Temporal lobe (tissue), 2 donors: ENCODE data around the gene FAM219A. TPM values are rescaled to one million over a fixed set of nuclear protein-coding genes. Genes with fewer than 3 reads are reported as not detected.

Source experiments
- small RNA-seq: library from RNA; depleted of rRNA; stranded (forward); fragments of <200 nt; gene quantifications from one replicate; pipeline ENCODE3, GENCODE V24; 2014; ENCODE audit warnings: low replicate concordance
- total RNA-seq: library from RNA; depleted of rRNA; stranded (reverse); fragments of >200 nt; gene quantifications from one replicate; pipeline ENCODE4 v1.2.3, GENCODE V29; 2014

FAM219A gene
- total RNA-seq, 1 donor from 2014 or later: 28.8 TPM

Small RNA genes within 50 kb of the gene (small RNA-seq; reads per million reads assigned to genes)
- gene RF00019 (not detected), gene RN7SKP24 (not detected)

Other genes starting within 250 kb of the FAM219A start
- 1.2 TPM for gene KIF24, start 129.3 kb downstream of the FAM219A start, total RNA-seq
- gene NUDT2, start 129.0 kb downstream of the FAM219A start, total RNA-seq: 12.5 TPM
- gene MYORG, start 81.7 kb downstream of the FAM219A start, total RNA-seq: 9.8 TPM
- 0.25 TPM for gene DNAI1, start 235 bp upstream of the FAM219A start, total RNA-seq
- 27.8 TPM for gene ENHO, start 64.4 kb upstream of the FAM219A start, total RNA-seq
- gene CNTFR, start 131.2 kb upstream of the FAM219A start, total RNA-seq: 15.0 TPM
- 4.2 TPM for gene RPP25L, start 153.5 kb upstream of the FAM219A start, total RNA-seq
- gene DCTN3, start 161.9 kb upstream of the FAM219A start, total RNA-seq: 133 TPM
- not detected for gene ARID3C, start 170.5 kb upstream of the FAM219A start, total RNA-seq
- gene SIGMAR1, start 179.2 kb upstream of the FAM219A start, total RNA-seq: 19.2 TPM
- 16.5 TPM for gene GALT, start 188.1 kb upstream of the FAM219A start, total RNA-seq
- 3.9 TPM for gene IL11RA, start 193.6 kb upstream of the FAM219A start, total RNA-seq
- gene CCL27, start 204.1 kb upstream of the FAM219A start, total RNA-seq: 0.25 TPM
- gene CCL19, start 232.7 kb upstream of the FAM219A start, total RNA-seq: not detected